Activated T-cell treated with anti-CD3 and anti-CD28 coated beads for 24 hours (primary cell): ENCODE results near the gene CPNE8.

Source experiments
- DNase-seq: peaks from one replicate; pipeline ENCODE4 v3.0.0-alpha.2; 2020; ENCODE audit warnings: low read depth

The CPNE8 gene

GRCh38 chr12:38895446-38895845, 9.9 kb downstream of the CPNE8 start:
- DNase-seq: no peak

DNA sequence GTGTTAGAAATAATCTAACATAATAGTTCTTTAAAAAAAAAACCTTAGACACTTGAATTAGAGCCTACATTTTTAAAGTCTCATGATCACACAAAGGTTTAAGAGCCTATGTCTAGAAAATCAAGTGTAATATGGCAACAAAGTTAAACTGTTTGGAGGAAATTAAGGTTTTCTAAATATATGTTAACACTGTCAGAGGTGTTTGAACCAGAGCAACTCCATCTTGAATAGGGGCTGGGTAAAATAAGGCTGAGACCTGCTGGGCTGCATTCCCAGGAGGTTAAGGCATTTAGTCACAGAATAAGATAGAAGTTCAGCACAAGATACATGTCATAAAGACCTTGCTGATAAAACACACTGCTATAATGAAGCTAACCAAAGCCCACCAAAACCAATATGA, 12.4 kb downstream of the CPNE8 start:
- DNase-seq: no peak

DNA sequence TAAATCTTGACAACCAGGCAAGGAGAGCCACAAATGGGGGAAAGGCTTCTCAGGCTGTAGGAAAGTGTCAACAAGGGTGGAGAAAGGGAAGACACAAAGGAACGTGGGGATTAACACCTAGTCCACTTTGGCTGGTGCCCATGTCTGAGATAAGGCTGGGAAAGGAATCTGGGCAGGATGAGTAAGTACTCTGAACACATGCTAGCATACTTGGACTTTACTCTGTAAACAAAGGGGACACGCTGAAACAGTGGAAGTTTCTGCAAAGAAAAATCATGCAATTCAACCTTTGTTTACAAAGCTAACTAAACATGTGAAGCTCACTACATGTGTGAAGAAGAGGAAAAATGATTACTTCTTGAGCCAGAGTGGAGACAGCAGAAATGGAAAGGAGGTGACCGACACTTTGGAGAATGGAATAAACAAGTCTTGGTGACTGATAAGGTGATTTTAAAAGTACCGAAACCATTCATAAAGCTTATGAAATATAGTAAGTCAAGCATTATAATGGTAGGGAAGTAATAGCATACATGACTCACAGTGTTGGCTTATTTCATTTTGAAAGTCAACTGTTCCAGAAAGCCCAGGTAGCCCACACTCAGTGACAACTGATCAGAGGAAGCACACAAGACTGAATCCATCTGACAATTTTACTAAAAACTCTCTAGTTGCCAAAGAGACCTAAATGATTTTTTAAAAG, 13.2 kb downstream of the CPNE8 start:
- no peak for DNase-seq

- no peak for DNase-seq
Measured at GRCh38 chr12:38890102-38890855, 15.1 kb downstream of the CPNE8 start.

DNA sequence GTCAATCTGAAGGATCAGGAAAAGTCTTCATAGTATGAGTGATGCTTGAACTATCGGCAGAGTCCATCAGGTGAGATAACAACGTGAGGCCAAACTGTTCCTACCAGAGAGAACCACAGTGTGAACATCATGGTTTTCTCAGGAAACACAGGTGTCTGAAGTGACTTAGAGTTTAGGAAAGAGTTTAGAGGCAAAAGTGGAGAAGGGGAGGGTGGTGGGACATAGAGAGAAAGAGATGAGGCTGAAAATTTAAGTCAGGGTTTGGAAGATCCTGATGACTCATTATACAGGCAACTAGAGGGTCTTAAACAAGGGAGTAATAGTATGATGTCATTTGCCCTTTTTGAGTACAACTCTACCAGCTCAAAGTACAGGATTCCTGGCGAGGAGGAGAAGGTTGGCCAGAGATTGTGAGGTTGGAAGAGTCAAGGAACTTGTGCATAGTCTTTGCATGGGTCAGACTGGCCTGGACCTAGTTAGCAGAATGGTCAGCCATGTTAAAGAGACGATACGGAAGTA, 16.0 kb downstream of the CPNE8 start:
- DNase-seq: no peak

DNA sequence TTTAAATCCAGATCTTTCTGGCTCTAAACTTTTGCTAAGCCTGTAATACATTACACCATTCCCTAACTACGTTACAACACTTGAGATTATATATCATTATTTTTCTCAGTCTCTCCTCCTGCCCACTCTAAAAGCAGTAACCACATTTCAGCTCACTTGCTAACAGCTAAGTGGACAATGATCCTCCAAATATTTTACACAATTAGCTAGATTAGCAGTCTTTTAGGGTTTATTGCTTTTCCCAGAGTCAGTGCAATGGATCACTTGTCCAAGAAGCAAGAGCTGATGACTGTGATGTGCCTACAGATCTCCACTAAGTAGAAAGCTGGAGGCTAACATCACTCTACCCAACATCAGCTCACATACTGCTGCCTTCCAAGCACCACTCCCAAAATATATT, 17.6 kb downstream of the CPNE8 start:
- DNase-seq: no peak

DNA sequence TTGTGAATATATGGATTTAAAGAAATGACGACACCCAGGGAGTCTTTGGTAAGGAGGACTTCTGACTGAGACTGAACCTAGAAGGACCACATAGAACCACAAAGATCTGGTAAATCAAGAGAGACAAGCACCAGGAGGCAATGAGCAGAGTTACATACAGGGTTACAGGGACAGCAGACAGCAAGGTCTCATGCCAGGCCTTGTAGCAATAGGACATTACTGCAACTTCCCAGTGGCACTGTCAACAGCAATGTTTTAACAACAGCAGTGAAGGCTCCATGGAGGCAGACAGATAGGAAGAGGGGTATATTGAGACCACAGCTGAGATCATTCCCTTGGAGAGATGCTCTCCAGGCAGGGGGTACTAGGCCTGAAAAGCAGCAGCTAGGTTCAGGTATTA, 18.5 kb downstream of the CPNE8 start:
- DNase-seq: no peak

- DNase-seq: no peak
Measured at GRCh38 chr12:38886064-38886463, 19.3 kb downstream of the CPNE8 start.

- no peak for DNase-seq
Measured at GRCh38 chr12:38884666-38885065, 20.7 kb downstream of the CPNE8 start.

GRCh38 chr12:38883629-38884134, 21.7 kb downstream of the CPNE8 start:
- DNase-seq: no peak

GRCh38 chr12:38880288-38880687, 25.1 kb downstream of the CPNE8 start:
- DNase-seq: no peak

DNA sequence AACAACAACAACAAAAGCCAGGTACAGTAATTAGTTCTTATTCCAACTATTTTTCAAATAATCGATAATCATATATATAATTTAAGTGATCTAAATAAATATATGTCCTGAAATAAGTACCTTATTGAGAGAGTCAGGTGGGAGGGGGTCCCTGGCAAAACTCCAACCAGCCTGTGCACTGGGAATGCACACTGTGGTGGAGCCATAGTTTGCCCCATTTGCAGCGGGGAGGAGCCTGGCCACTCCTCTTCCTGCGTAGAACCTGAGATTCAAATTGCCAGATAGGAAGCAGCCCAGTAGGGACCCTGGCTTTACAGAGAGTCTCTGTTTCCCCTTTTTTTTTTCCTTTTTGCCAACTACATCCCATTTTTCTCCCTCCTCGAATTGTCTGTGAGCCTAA, 26.4 kb downstream of the CPNE8 start:
- DNase-seq: no peak

DNA sequence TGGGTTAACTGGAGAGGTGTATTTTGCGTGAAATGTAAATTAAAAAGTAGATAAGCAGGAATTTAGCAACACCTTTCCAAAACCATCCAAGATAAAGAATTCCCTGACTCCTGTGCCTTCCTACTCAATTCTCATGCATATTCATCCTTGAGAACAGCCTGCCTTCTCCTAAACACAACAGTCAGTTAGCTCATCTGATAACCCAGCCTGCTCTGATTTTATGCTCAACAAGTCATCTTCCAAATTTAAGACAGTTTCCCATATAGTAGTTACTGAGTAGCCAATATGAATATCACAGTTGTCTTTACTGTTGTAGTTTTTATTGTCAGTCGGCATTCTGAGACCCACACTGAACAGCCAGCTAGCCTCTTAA, 27.1 kb downstream of the CPNE8 start:
- no peak for DNase-seq

DNA sequence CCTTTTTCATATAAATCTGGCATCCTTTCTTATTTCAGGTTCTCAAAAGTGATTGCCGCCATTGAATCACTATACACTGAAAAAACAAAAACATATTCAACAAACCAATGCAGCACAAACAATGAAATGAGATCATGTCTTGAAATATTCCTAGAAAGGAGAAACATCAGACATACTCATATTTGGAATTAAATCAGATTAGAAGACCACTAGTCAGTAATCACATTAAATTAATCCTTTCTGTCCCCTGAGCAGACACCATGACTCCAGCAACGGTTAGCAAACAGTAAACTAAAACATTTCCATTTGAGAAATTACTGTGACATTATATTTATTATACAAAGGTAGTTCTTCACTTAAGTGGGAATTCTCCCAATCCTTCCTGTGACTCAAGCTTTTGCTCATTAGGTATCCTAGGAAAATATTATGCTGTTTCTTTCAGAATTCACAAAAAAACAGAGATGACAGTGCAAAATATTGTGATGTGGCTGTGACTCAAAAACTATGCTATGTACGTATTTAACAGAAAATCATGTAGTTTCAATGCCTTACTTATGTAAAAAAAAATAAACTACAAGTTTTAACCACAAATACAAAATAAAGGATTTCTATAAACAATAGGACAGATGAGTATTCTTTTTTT, 29.7 kb downstream of the CPNE8 start:
- DNase-seq: no peak

DNA sequence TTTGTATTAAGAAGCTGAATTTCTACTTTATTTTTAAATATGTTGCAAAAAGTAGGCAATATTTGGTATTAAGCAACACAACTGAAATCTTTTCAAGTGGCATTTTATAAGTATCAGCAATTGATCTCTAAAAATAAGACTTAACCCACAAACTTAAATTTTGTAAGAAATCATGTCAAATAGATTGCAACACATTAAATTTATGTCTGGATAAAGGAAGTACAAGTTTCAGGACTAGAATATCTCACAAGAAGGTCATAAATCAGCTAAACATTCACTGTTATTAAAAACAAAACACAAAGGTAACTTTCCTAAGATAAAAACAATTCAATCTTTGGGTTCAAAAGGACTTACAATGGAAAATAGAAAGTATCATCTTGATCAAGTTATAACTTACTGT, 32.8 kb downstream of the CPNE8 start:
- DNase-seq: no peak

- DNase-seq: no peak
Measured at GRCh38 chr12:38872156-38872555, 33.2 kb downstream of the CPNE8 start.

- DNase-seq: no peak
Measured at GRCh38 chr12:38869036-38869435, 36.4 kb downstream of the CPNE8 start.

DNA sequence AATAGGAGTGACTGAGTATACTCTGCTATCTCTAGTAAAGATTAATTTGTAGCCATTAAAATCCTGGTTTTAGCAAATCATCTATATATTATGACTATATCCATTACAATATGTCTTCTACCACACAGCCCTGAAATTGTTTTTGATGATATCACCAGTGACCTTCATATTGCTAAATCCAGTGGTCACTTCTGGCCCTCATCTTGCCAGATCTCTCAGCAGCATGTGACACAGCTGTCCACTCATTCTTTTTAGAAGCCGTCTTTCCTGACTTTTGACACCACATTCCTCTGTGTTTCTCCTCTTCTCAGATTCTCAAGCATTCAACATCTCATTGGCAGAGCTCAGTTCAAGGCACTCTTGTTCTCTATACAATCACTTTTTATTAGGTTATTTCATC, 54.9 kb downstream of the CPNE8 start:
- DNase-seq: no peak

GRCh38 chr12:38847247-38847646, 58.1 kb downstream of the CPNE8 start:
- DNase-seq: no peak

DNA sequence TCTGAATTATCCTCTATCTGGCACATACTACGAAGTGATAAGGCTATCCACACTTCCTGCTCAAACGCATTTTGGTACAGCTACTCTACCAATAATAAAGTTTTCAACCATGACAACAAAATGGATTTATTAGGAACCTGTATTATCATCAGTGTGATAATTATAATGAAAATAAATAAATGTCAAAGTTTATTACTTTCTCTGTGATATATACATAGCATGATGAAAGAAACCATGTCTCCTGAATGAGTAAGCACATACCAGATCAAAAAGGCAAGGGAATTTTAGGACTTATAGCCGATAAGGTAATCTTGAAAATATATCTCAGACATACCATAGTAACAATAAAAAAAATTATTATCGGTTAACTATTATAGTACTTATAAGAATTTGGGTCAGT, 61.1 kb downstream of the CPNE8 start:
- DNase-seq: no peak

DNA sequence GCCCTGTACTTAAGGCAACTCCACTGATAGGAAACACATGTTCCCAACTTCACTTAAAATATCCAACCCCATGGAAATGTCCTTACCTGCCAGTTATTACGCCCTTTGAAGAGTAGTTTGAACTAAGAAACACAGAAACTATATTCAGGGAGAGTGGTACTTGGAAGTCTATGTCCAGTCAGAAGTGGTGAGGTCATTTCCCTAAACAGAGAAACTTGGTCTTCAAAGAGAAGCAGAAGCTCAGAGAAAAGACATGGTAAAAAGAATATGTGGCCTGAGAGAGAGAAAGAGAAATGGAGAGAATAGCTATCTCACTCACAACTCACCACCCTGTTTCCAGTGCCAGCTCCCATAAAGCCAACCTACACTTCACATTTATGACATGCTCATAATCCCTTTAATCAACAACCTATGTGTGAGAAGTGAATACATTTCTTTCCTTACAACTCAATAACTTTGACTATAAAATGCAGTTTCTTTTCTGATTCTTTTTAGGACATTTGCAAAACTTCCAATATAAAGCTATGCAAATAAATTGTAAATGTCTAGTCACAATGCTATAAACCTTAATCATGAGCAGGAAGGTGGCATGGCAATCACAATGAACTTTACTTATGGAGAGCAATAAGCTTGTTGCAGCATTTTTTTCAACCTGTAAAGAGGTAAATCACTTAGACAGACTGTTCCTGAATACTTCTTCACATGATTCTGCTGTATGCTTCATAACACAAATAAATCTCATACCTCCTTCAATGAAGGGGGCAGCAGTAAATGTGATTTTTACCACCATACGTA, 67.1 kb downstream of the CPNE8 start:
- DNase-seq: no peak

- DNase-seq: no peak
Measured at GRCh38 chr12:38831715-38832114, 73.7 kb downstream of the CPNE8 start.
